Ovary (tissue), 9 donors: ENCODE results near the gene GNAS-AS1. TPM values are rescaled to one million over a fixed set of nuclear protein-coding genes. Genes with fewer than 3 reads are reported as not detected.

Experiments used
- DNase-seq, 5 donors: peaks; one replicate each; pipeline ENCODE4 v3.0.0-alpha.2; 2019 to 2020
- H3K27ac ChIP-seq, 2 donors: fragments of 200-600 bp; one replicate each; pipeline versions ENCODE4 v1.5.1 to v1.8.0; 2019 to 2022
- H3K27me3 ChIP-seq: fragments of 200-600 bp; one replicate; pipeline ENCODE4 v1.8.0; 2022
- H3K36me3 ChIP-seq: fragments of 200-600 bp; sonication (generic); one replicate; pipeline ENCODE4 v1.5.1; 2019
- H3K4me1 ChIP-seq: one replicate; pipeline ENCODE4 v1.8.1; 2013; ENCODE audit warnings: mild to moderate bottlenecking, moderate library complexity; ENCODE audit not compliant: insufficient read depth
- H3K4me3 ChIP-seq: fragments of 200-600 bp; sonication (generic); one replicate; pipeline ENCODE4 v1.5.1; 2017
- H3K9me3 ChIP-seq, 2 donors: fragments of 200-600 bp in 1 of 2; sonication (generic) in 1 of 2; one replicate each; pipeline versions ENCODE4 v1.5.1 to v1.8.1; 2013 to 2019; ENCODE audit warnings: mild to moderate bottlenecking in 1 of 2, moderate library complexity in 1 of 2
- EP300 ChIP-seq: sonication (generic); formaldehyde crosslinking; IDR thresholded peaks from one replicate; pipeline ENCODE4 v1.6.1; 2017; ENCODE audit warnings: antibody characterized with exemption
- POLR2A ChIP-seq: fragments of 450-650 bp; IDR thresholded peaks from one replicate; pipeline ENCODE4 v1.6.1; 2017; ENCODE audit warnings: antibody characterized with exemption, mild to moderate bottlenecking, moderate library complexity
- WGBS, 3 donors: extraction: QIAGEN DNeasy Blood & Tissue Kit in 1 of 3; methylation state at CpG; one replicate each; pipeline versions ENCODE4 v1.1.5 to v1.1.7; 2013 to 2017; 5-methylcytosine and 5-hydroxymethylcytosine counted together
- intact Hi-C, 4 donors: fragments of 100-400 bp; cut with DNase I; formaldehyde crosslinking; loops; one replicate each; pipeline versions ENCODE4 v1.11.0 to v1.15.1; 2022 to 2023
- polyA plus RNA-seq, 2 donors: library from polyadenylated mRNA; stranded (reverse); fragments of 200-250 nt in 1 of 2; fragments of 350-450 nt in 1 of 2; fragmentation: Illumina TruSeq in 1 of 2; extraction: RNeasy Lipid Tissue Mini Kit (QIAGEN cat#74804) in 1 of 2; gene quantifications; one replicate each; pipeline ENCODE4 v1.2.3, GENCODE V29; 2013 to 2014
- total RNA-seq, 7 donors: library from RNA; depleted of rRNA in 2 of 7; stranded (reverse); fragments of >200 nt in 2 of 7; fragmentation: NEBNext Ultra II Directional in 3 of 7; extraction: Animal tissue kit (Norgen Biotek cat#: 25700) in 3 of 7; gene quantifications; one replicate each; pipeline versions ENCODE4 v1.1.0 to v1.2.4, GENCODE V29; 2016 to 2023
- TF ChIP-seq, protein P1 (sequence below), 3 donors: fragments of 450-650 bp in 2 of 3; fragments of 200-600 bp in 1 of 3; IDR thresholded peaks; one replicate each; pipeline versions ENCODE4 v1.5.1 to v1.8.0; 2016 to 2022; ENCODE audit warnings: antibody characterized with exemption in 3 of 3, mild to moderate bottlenecking in 1 of 3
- donor health status: DM: no; HTN: no; CAD: no; lungs with moderate emphysema.
- donor health status: DM: no; HTN: no; CAD: no.
- donor health status: Bipolar disorder and iron deficiency.
- donor health status: DM: yes; HTN: yes; CAD: no.
- donor health status: DM: no; HTN: no; CAD: no.
- donor health status: DM: yes; HTN: yes; CAD: no.

The GNAS-AS1 gene
- total and polyA plus RNA-seq, 9 donors = 0.10 to 0.37 (median 0.18) TPM; not detected in 2

DNA sequence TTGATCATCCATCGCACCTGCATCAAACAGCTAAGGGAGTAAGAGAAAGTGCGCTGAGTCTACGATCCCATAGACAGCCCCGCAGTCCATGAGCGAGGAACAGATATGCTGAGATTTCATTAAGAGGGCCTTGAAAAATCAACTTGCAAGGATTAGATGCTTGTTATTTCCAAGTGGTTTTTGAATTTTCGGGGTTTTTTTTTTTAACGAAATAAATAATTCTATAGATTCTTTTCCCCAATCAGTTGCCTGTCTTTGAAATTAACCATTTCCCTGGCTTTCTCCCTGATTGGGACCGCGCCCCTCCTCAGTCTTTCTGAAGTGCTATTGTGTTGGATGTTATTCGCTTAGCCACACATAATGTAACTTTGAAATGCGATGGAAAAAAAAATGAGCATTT, 48.6 kb downstream of the GNAS-AS1 start:
- no peak overlapping the region for H3K4me3 ChIP-seq
- no peaks in the 10 kb centered on the region for H3K36me3 ChIP-seq
- no peak overlapping the region for H3K27ac ChIP-seq
- no peak for TF ChIP-seq EP300
- no peak for TF ChIP-seq POLR2A
- TF ChIP-seq, protein P1, sequence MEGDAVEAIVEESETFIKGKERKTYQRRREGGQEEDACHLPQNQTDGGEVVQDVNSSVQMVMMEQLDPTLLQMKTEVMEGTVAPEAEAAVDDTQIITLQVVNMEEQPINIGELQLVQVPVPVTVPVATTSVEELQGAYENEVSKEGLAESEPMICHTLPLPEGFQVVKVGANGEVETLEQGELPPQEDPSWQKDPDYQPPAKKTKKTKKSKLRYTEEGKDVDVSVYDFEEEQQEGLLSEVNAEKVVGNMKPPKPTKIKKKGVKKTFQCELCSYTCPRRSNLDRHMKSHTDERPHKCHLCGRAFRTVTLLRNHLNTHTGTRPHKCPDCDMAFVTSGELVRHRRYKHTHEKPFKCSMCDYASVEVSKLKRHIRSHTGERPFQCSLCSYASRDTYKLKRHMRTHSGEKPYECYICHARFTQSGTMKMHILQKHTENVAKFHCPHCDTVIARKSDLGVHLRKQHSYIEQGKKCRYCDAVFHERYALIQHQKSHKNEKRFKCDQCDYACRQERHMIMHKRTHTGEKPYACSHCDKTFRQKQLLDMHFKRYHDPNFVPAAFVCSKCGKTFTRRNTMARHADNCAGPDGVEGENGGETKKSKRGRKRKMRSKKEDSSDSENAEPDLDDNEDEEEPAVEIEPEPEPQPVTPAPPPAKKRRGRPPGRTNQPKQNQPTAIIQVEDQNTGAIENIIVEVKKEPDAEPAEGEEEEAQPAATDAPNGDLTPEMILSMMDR (IDR thresholded peaks at IDR 0.05) = no peak
- H3K4me1 ChIP-seq = no peaks in the 10 kb centered on the region
- no peak for DNase-seq
- intact Hi-C loops = no loop called here
- no peaks in the 10 kb centered on the region for H3K27me3 ChIP-seq
- no peaks in the 10 kb centered on the region for H3K9me3 ChIP-seq
- WGBS, 3 donors = 78 to 85% (median 81%) methylated on average over 11 of the region's 11 CpGs

DNA sequence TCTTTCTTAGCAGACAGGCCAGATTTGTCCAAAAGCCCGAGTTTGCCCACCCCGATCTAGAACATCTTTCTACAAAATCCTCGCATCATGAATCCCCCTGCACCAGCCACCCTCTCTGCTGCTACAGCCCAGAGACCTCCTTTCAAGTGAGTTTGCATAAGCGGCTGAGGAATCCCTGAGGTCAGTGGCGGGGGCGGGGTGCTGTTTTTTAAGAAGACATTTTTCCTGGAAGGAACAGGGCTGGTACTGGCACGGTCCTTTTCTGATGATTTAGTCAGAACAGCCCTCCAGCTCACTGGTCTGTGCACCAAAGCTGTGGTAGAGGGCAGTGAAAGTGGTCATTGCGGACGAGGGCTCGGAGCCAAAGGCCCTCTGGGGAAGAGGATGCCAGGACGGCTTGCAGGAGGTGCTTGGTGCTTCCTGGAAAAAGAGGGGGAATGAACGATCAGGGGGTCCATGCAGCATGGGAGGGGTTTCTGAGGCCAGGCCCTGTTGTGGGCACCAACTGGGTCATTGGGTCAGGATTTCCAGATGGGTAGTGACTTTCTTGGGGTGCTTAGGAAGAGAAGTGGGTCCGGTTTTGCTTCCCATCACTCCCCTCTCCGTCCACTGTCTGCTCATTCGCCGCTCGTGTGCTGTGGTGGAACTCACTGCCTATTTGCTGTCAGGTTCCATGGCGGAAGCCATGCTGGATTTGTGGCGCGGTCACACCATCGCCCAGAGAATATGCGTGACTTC, 50.4 kb downstream of the GNAS-AS1 start:
- H3K27ac ChIP-seq = no peak overlapping the region
- H3K4me1 ChIP-seq = no peaks in the 10 kb centered on the region
- DNase-seq = no peak
- intact Hi-C loops = no loop called here
- H3K4me3 ChIP-seq = no peak overlapping the region
- no peaks in the 10 kb centered on the region for H3K9me3 ChIP-seq
- WGBS, 3 donors = 73 to 78% (median 76%) methylated on average over 22 of the region's 22 CpGs
- no peak for TF ChIP-seq EP300
- no peaks in the 10 kb centered on the region for H3K27me3 ChIP-seq
- H3K36me3 ChIP-seq = no peaks in the 10 kb centered on the region

DNA sequence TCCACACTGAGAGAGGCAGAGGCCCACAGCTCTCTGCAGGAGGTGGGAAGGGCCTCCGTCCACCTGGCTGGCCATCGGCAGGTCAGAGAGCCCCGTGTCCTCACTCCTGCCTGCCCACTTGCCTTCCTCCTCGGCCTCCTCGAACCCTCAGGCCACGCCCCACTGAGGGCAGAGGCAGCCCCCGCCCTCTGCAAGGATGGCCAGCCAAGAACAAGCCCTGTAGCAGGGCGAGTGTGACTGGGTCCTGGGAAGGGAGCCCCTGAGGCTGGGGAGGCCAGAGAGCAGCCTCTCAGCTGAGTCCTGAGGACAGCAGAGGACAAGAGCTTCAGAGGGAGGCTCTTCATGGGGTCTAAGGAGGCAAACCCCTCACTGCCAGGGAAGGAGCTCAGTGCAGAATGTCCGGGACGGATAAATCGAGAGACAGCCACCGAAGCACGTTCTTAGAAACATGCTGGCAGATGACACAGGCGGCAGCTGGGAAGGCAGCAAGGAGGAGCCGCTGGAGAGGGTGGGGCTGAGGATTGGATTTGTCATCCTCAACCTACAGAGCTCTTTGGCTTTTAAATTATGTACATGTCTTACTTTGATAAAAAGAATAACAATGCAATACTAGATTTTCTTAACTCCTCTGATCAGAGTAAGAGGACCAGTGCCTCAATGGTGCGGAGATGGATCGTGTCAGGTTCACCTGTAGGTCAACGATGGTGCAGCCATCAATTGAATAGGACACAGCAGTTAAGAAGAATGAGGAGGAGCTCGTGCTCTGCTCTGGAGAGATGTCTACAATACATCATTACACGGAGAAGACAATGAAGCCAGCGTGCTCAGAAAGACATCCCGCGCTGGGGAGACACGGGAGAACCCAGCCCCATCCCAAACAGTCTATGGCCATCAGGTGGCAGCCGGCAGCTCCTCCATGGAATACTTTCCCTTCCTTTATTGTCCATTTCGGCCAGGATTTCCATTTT, 53.0 kb downstream of the GNAS-AS1 start:
- 79 to 81% (median 81%) methylated on average over 26 of the region's 26 CpGs for WGBS, 3 donors
- DNase-seq = no peak
- TF ChIP-seq EP300 = no peak
- H3K27me3 ChIP-seq = no peaks in the 10 kb centered on the region
- H3K4me3 ChIP-seq = no peak overlapping the region
- H3K9me3 ChIP-seq = no peaks in the 10 kb centered on the region
- intact Hi-C loops = no loop called here
- H3K36me3 ChIP-seq = no peaks in the 10 kb centered on the region
- H3K4me1 ChIP-seq = no peaks in the 10 kb centered on the region
- H3K27ac ChIP-seq = no peak overlapping the region

DNA sequence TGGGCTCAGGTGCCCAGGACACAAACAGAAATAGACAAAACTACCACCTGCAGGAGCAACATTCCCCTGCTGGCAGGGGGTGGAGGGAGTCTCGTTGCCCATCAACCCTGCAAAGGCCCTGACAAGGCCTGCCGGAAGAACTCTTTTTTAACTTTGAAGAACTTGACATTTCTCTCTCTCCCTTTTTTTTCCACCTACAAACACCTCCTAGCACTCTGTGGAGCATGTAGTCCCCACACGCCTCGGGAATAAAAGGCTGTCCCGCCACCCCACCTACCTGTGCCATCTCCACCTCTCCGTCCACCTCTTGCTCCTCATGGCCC, 54.8 kb downstream of the GNAS-AS1 start:
- WGBS, 3 donors = 85 to 90% (median 86%) methylated on average over 6 of the region's 6 CpGs
- no peaks in the 10 kb centered on the region for H3K4me1 ChIP-seq
- no peak for DNase-seq
- intact Hi-C loops = no loop called here
- H3K9me3 ChIP-seq = no peaks in the 10 kb centered on the region
- TF ChIP-seq EP300 (no peak), POLR2A (no peak)
- TF ChIP-seq, protein P1 (IDR thresholded peaks at IDR 0.05) = no peak
- H3K27me3 ChIP-seq = no peaks in the 10 kb centered on the region
- no peaks in the 10 kb centered on the region for H3K36me3 ChIP-seq
- no peak overlapping the region for H3K27ac ChIP-seq
- H3K4me3 ChIP-seq = no peak overlapping the region

DNA sequence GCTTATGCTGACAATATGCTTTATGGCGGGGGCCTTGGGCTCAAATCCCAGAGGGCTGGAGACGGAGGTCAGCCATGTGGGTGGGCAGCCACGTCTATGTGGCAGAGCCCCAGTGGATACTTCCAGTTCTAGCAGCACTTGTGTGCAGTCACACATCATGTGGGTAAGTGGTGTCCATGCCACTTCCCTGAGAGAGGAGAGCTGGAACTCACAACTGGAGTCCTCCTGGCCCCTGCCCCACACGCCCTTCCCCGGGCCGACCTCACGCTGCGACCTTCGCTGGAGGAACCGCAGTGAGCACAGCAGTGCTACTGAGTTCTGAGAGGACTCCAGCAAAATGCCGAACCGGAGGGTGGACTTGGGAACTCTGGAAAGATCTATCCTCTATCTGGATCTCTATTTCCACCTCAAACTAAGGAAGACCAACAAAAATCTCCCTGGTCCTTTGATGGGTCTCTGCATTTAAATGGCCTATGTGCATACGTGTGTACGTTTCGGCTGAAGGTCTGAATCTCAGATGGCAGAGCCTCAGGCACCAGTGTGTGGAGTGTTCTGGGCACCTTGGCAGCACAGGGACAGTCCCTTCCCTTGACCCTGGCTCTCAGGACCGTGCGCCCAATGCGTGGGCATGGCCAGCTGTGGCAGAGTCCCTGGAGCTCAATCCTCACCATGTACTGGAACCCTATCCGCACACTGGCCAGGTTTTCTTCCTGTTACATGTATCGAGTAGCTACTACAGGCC, 55.4 kb downstream of the GNAS-AS1 start:
- 81 to 85% (median 84%) methylated on average over 20 of the region's 20 CpGs for WGBS, 3 donors
- no peak for DNase-seq
- H3K4me3 ChIP-seq = no peak overlapping the region
- H3K27ac ChIP-seq = no peak overlapping the region
- H3K9me3 ChIP-seq = no peaks in the 10 kb centered on the region
- no peaks in the 10 kb centered on the region for H3K27me3 ChIP-seq
- H3K36me3 ChIP-seq = no peaks in the 10 kb centered on the region
- intact Hi-C loops = no loop called here
- H3K4me1 ChIP-seq = no peaks in the 10 kb centered on the region
- no peak for TF ChIP-seq POLR2A
- TF ChIP-seq, protein P1 (IDR thresholded peaks at IDR 0.05) = no peak
- no peak for TF ChIP-seq EP300
